Measurements from ENCODE around the gene ZNF189.

Gene ZNF189

GRCh38 chr9:101450931-101451330, 52.3 kb downstream of the ZNF189 start:
- DNase-seq (ENCODE audit: low spot score): no peak

GRCh38 chr9:101451498-101451897, 52.8 kb downstream of the ZNF189 start:
- no peak for DNase-seq (ENCODE audit: low spot score)

- no peak for DNase-seq (ENCODE audit: low spot score)
Observed at GRCh38 chr9:101453776-101454570, 55.3 kb downstream of the ZNF189 start.

- DNase-seq (ENCODE audit: low spot score): no peak
Observed at GRCh38 chr9:101455656-101456240, 57.1 kb downstream of the ZNF189 start.

GRCh38 chr9:101457003-101457402, 58.4 kb downstream of the ZNF189 start:
- DNase-seq (ENCODE audit: low spot score): peak; percentile 50

- DNase-seq (ENCODE audit: low spot score): peak; percentile 50
Observed at GRCh38 chr9:101458963-101459631, 60.4 kb downstream of the ZNF189 start.
